Hepatocyte (in vitro differentiated cells): ENCODE measurements around the gene NRIP1. TPM values are rescaled to one million over a fixed set of nuclear protein-coding genes. Genes with fewer than 3 reads are reported as not detected.

ENCODE experiments used
- DNase-seq: peaks from one replicate; pipeline ENCODE4 v3.0.0-alpha.2; 2016; ENCODE audit warnings: low spot score
- H2AFZ ChIP-seq: fragments of 200-600 bp; sonication (generic); 2 replicates; pipeline ENCODE4 v1.6.0; 2016; ENCODE audit warnings: antibody characterized with exemption, mild to moderate bottlenecking
- H3K27ac ChIP-seq: fragments of 200-600 bp; sonication (generic); 2 replicates; pipeline ENCODE4 v1.5.1; 2016; ENCODE audit warnings: mild to moderate bottlenecking
- H3K27me3 ChIP-seq: fragments of 200-600 bp; sonication (generic); 2 replicates; pipeline ENCODE4 v1.6.1; 2016
- H3K36me3 ChIP-seq: fragments of 200-600 bp; sonication (generic); replicated peaks from 2 replicates; pipeline ENCODE4 v1.5.1; 2016; ENCODE audit warnings: low read depth; ENCODE audit not compliant: insufficient read depth
- H3K4me1 ChIP-seq: fragments of 200-600 bp; sonication (generic); 2 replicates; pipeline ENCODE4 v1.5.1; 2016; ENCODE audit warnings: mild to moderate bottlenecking, moderate library complexity; ENCODE audit not compliant: insufficient read depth
- H3K4me2 ChIP-seq: fragments of 200-600 bp; sonication (generic); 2 replicates; pipeline ENCODE4 v1.6.0; 2016
- H3K4me3 ChIP-seq: fragments of 200-600 bp; sonication (generic); 2 replicates; pipeline ENCODE4 v1.5.1; 2016; ENCODE audit warnings: mild to moderate bottlenecking
- H3K79me2 ChIP-seq: fragments of 200-600 bp; sonication (generic); 2 replicates; pipeline ENCODE4 v1.6.0; 2017; ENCODE audit warnings: mild to moderate bottlenecking
- H3K9me2 ChIP-seq: fragments of 200-600 bp; sonication (generic); replicated peaks from 2 replicates; pipeline ENCODE4 v1.6.0; 2017; ENCODE audit warnings: mild to moderate bottlenecking; ENCODE audit not compliant: insufficient read depth
- H3K9me3 ChIP-seq: fragments of 200-600 bp; sonication (generic); 2 replicates; pipeline ENCODE4 v1.5.1; 2016; ENCODE audit warnings: low read depth, mild to moderate bottlenecking
- H4K20me1 ChIP-seq: fragments of 200-600 bp; sonication (generic); 2 replicates; pipeline ENCODE4 v1.6.0; 2016; ENCODE audit warnings: mild to moderate bottlenecking; ENCODE audit not compliant: insufficient read depth, poor library complexity, severe bottlenecking
- EZH2 ChIP-seq: fragments of 200-600 bp; sonication (generic); IDR thresholded peaks from 2 replicates; pipeline ENCODE4 v1.6.1; 2016; ENCODE audit warnings: antibody characterized with exemption, mild to moderate bottlenecking, borderline replicate concordance
- EZH2phosphoT487 ChIP-seq: fragments of 200-600 bp; sonication (generic); IDR thresholded peaks from one replicate; pipeline ENCODE4 v1.6.1; 2018; ENCODE audit warnings: antibody characterized with exemption, mild to moderate bottlenecking, low read depth, moderate library complexity; ENCODE audit not compliant: unreplicated experiment, severe bottlenecking
- WGBS: methylation state at CpG from one replicate; pipeline ENCODE4 v1.1.6; 2016; ENCODE audit warnings: low lambda C conversion rate; ENCODE audit errors: missing lambda C conversion rate; 5-methylcytosine and 5-hydroxymethylcytosine counted together
- polyA plus RNA-seq: library from polyadenylated mRNA; unstranded; fragments of >200 nt; fragmentation: Nextera tagmentation; extraction: Ambion mirVana; gene quantifications from 2 replicates; pipeline ENCODE4 v1.2.1, GENCODE V29; 2016
- total RNA-seq: library from RNA; depleted of rRNA; stranded (reverse); fragments of >200 nt; gene quantifications from 2 replicates; pipeline ENCODE4 v1.2.3, GENCODE V29; 2014
- TF ChIP-seq, protein P1 (sequence below): fragments of 200-600 bp; sonication (generic); IDR thresholded peaks from 2 replicates; pipeline ENCODE4 v1.5.1; 2016; ENCODE audit warnings: antibody characterized with exemption, mild to moderate bottlenecking; ENCODE audit not compliant: poor library complexity

The NRIP1 gene
- total and polyA plus RNA-seq, 2 experiments from 2014 or later = 11.5 to 62.4 TPM

DNA sequence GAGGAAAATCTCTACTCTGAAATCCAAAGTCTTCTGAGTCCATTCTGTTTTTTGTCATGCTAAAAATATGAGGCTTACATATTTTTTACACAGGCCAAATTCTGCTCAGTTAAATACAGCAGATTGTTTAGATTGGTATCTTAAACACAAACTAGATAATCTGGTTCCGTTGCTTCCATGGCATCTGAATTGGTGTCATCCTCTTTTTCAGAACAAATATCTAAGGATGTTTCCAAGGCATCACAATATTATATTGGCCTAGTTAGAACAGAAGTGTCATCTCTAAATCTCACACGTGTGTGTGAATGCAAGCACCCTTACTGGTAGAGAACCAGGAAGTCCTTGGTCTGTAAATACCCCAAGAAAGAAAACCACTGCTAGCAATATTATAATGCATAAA, 151.2 kb downstream of the NRIP1 start:
- H3K79me2 ChIP-seq = no peaks in the 10 kb centered on the region
- H3K27me3 ChIP-seq = no peaks in the 10 kb centered on the region
- H3K9me3 ChIP-seq = no peaks in the 10 kb centered on the region
- no peak overlapping the region for H3K4me3 ChIP-seq
- H3K4me2 ChIP-seq = no peak overlapping the region
- H3K9me2 ChIP-seq = no peaks in the 10 kb centered on the region
- DNase-seq = no peak
- H2AFZ ChIP-seq = no peak overlapping the region
- H3K4me1 ChIP-seq = peaks cover 17% of the 10 kb centered on the region
- no peaks in the 10 kb centered on the region for H4K20me1 ChIP-seq
- H3K36me3 ChIP-seq = no peaks in the 10 kb centered on the region
- TF ChIP-seq, protein P1, sequence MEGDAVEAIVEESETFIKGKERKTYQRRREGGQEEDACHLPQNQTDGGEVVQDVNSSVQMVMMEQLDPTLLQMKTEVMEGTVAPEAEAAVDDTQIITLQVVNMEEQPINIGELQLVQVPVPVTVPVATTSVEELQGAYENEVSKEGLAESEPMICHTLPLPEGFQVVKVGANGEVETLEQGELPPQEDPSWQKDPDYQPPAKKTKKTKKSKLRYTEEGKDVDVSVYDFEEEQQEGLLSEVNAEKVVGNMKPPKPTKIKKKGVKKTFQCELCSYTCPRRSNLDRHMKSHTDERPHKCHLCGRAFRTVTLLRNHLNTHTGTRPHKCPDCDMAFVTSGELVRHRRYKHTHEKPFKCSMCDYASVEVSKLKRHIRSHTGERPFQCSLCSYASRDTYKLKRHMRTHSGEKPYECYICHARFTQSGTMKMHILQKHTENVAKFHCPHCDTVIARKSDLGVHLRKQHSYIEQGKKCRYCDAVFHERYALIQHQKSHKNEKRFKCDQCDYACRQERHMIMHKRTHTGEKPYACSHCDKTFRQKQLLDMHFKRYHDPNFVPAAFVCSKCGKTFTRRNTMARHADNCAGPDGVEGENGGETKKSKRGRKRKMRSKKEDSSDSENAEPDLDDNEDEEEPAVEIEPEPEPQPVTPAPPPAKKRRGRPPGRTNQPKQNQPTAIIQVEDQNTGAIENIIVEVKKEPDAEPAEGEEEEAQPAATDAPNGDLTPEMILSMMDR = no peak
- no peak for TF ChIP-seq EZH2
- no peak for TF ChIP-seq EZH2phosphoT487
- H3K27ac ChIP-seq = no peak overlapping the region
- WGBS = 55% methylated on average over 2 of the region's 2 CpGs

DNA sequence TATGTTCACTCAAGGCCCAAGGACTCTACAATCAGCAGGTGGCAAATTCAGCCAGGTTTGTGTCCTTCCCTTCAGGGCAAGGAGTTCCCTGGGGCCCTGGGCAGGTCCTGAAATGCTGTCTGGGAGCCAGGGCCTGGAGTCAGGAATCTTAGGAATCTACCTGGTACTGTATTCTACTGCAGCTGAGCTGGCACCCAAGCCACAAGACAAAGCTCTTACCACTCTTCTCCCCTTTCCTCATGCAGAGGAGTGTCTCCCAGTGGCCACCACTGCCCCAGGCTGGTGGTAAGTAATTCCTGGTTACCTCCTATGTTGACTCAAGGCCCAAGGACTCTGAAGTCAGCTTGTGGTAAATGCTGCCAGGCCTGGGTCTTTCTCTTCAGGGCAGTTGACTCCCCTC, 153.4 kb downstream of the NRIP1 start:
- no peaks in the 10 kb centered on the region for H4K20me1 ChIP-seq
- no peaks in the 10 kb centered on the region for H3K36me3 ChIP-seq
- no peaks in the 10 kb centered on the region for H3K79me2 ChIP-seq
- no peaks in the 10 kb centered on the region for H3K9me2 ChIP-seq
- no peaks in the 10 kb centered on the region for H3K9me3 ChIP-seq
- TF ChIP-seq EZH2phosphoT487 (no peak), EZH2 (no peak)
- TF ChIP-seq, protein P1 = no peak
- no peak overlapping the region for H3K27ac ChIP-seq
- no peaks in the 10 kb centered on the region for H3K27me3 ChIP-seq
- H3K4me3 ChIP-seq = no peak overlapping the region
- peaks cover 7% of the 10 kb centered on the region for H3K4me1 ChIP-seq
- no peak overlapping the region for H3K4me2 ChIP-seq
- no peak for DNase-seq
- H2AFZ ChIP-seq = no peak overlapping the region
